NCI-H2196 (cell line): ENCODE measurements around the gene RGS7.
"Not testable (repeated sequence)": the region's sequence is repeated elsewhere in the genome, so short reads cannot be mapped to it uniquely, and the experiment has no call there.

Experiments used
- DNase-seq: peaks from one replicate; lab custom pipeline; 2025; ENCODE audit not compliant: unreplicated experiment; lab: John Stamatoyannopoulos, UW

Gene RGS7

GRCh38 chr1:241142493-241142892 lies 214.5 kb downstream of the RGS7 start:
- DNase-seq, result no peak

- DNase-seq, result not testable (repeated sequence)
Measured at GRCh38 chr1:241141646-241142045, 215.4 kb downstream of the RGS7 start.

- no peak for DNase-seq
Measured at GRCh38 chr1:241140670-241141069, 216.3 kb downstream of the RGS7 start.

GRCh38 chr1:241139047-241139446 lies 218.0 kb downstream of the RGS7 start:
- DNase-seq, result no peak

- DNase-seq, result no peak
Measured at GRCh38 chr1:241138248-241138647, 218.8 kb downstream of the RGS7 start.

GRCh38 chr1:241136389-241136788 lies 220.6 kb downstream of the RGS7 start:
- DNase-seq, result no peak

- no peak for DNase-seq
Measured at GRCh38 chr1:241131636-241132194, 225.3 kb downstream of the RGS7 start.

GRCh38 chr1:241130881-241131280 lies 226.1 kb downstream of the RGS7 start:
- no peak for DNase-seq

- no peak for DNase-seq
Measured at GRCh38 chr1:241129207-241129960, 227.6 kb downstream of the RGS7 start.

GRCh38 chr1:241125286-241125685 lies 231.7 kb downstream of the RGS7 start:
- DNase-seq, result no peak

- no peak for DNase-seq
Measured at GRCh38 chr1:241118049-241118448, 239.0 kb downstream of the RGS7 start.

GRCh38 chr1:241115784-241116183 lies 241.2 kb downstream of the RGS7 start:
- DNase-seq, result no peak

- no peak for DNase-seq
Measured at GRCh38 chr1:241114699-241115233, 242.2 kb downstream of the RGS7 start.

- DNase-seq, result no peak
Measured at GRCh38 chr1:241113557-241113956, 243.4 kb downstream of the RGS7 start.

GRCh38 chr1:241109039-241109438 lies 248.0 kb downstream of the RGS7 start:
- DNase-seq, result no peak

- no peak for DNase-seq
Measured at GRCh38 chr1:241105147-241105546, 251.9 kb downstream of the RGS7 start.

GRCh38 chr1:241102664-241103063 lies 254.3 kb downstream of the RGS7 start:
- DNase-seq, result no peak

- DNase-seq, result no peak
Measured at GRCh38 chr1:241101622-241102021, 255.4 kb downstream of the RGS7 start.

- no peak for DNase-seq
Measured at GRCh38 chr1:241097479-241097878, 259.5 kb downstream of the RGS7 start.

GRCh38 chr1:241096982-241097381 lies 260.0 kb downstream of the RGS7 start:
- no peak for DNase-seq

GRCh38 chr1:241095847-241096246 lies 261.2 kb downstream of the RGS7 start:
- no peak for DNase-seq

- no peak for DNase-seq
Measured at GRCh38 chr1:241090798-241091197, 266.2 kb downstream of the RGS7 start.

GRCh38 chr1:241089066-241089465 lies 267.9 kb downstream of the RGS7 start:
- not testable (repeated sequence) for DNase-seq
